Measurements from ENCODE around the gene RYR1.

The RYR1 gene

DNA sequence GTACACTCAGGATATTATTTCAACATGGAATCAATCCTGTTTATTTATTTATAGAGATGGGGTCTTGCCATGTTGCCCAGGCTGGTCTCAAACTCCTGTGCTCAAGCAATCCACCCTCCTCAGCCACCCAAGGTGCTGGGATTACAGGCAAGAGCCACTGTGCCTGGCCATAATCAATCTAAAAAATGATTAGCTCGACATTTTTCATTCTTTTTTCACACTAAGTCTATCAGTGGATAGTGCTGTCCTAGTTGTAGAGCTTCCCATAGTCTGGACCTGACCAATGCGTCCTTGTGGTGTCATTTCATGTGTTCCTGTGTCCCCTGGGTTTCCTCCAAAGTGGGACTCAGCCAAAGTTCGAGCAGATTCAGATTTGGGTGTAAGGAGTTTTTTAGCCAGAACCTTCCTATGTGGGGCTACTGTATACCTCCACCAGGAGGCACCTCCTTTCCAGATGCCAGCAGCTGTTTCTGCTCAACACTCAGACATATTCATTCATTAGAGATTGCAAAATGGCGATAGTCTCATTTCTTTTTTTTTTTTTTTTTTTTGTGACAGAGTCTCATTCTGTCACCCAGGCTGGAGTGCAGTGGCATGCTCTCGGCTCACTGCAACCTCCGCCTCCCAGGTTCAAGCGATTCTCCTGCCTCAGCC lies 123.2 kb downstream of the RYR1 start:
- H3K9me3 ChIP-seq (ENCODE audit: control insufficient read depth, insufficient read depth, low read depth, low read length): no peaks in the 10 kb centered on the region
- no peak overlapping the region for H3K4me3 ChIP-seq (ENCODE audit: low read depth, low read length)
- ChIA-PET CTCF (no interaction called here), POLR2A (interaction anchor here (0.6 to 1.7 kb wide), 2 partner anchors 40 to 71 kb away, joined by 3 to 6 read pairs; no protein-coding TSS in a partner anchor)
- TF ChIP-seq ZNF121 (tag by site-specific recombination; IDR thresholded peaks at IDR 0.05) (peak; percentile 27; the same call in 1 of the 2 replicates), ZNF221 (tag by site-specific recombination; IDR thresholded peaks at IDR 0.05; ENCODE audit: borderline replicate concordance) (0 out of 2 replicates have a peak, but pooled peaks have one; percentile 21), TRIM28 (IDR thresholded peaks at IDR 0.05; ENCODE audit: borderline replicate concordance, low read length) (no peak)
- peaks cover 9% of the 10 kb centered on the region for H3K4me1 ChIP-seq (ENCODE audit: control insufficient read depth, insufficient read depth, low read length)
- no peak overlapping the region for H3K27ac ChIP-seq (ENCODE audit: extremely low read depth, low read depth, low read length)
- no peaks in the 10 kb centered on the region; a peak in 1 of 3 replicates for H3K36me3 ChIP-seq (ENCODE audit: control insufficient read depth in 2 of 2, insufficient read depth in 1 of 2, low read length in 2 of 2)

DNA sequence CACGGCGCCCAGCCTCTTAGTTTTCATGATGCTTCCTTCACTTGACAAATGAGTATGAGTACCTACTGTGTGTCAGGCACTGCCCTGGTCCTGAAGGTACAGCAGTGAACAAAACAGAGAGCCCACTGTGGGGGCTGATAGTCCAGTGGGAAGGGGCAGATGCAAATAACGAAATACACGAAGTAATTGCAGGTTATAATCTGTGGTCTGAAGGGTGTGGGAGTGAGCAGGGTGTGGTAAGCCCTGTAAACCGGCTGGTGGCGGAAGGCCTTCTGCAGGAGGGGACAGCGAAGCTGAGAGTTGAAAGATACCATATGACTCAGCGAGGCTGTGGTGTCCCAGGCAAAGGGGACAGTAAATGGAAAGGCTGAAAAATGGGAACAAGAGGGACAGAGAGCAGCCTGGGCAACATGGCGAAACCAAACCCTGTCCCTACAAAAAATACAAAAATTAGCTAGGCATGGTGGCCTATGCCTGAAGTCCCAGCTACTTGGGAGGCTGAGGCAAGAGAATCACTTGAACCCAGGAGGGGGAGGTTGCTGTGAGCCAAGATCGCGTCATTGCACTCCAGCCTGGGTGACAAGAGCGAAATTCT lies 123.8 kb downstream of the RYR1 start:
- CTCF ChIA-PET: interaction anchor here (0.6 to 0.8 kb wide), 2 partner anchors 12 to 313 kb away, joined by 3 read pairs; no protein-coding TSS in a partner anchor
- H3K4me1 ChIP-seq (ENCODE audit: control insufficient read depth, insufficient read depth, low read length): peaks cover 9% of the 10 kb centered on the region
- H3K36me3 ChIP-seq (ENCODE audit: control insufficient read depth in 2 of 2, insufficient read depth in 1 of 2, low read length in 2 of 2): no peaks in the 10 kb centered on the region; a peak in 1 of 3 replicates
- POLR2A ChIA-PET: interaction anchor here (1.7 kb wide), 1 partner anchor 39 kb away, joined by 6 read pairs; no protein-coding TSS in a partner anchor
- H3K4me3 ChIP-seq (ENCODE audit: low read depth, low read length): no peak overlapping the region
- H3K9me3 ChIP-seq (ENCODE audit: control insufficient read depth, insufficient read depth, low read depth, low read length): no peaks in the 10 kb centered on the region
- H3K27ac ChIP-seq (ENCODE audit: extremely low read depth, low read depth, low read length): no peak overlapping the region
- TF ChIP-seq ZNF324 (tag by site-specific recombination; IDR thresholded peaks at IDR 0.05) (no peak), KLF1 (tag by site-specific recombination; IDR thresholded peaks at IDR 0.05) (peak; percentile 92), EGR2 (tag by site-specific recombination; IDR thresholded peaks at IDR 0.05; ENCODE audit: low read depth) (peak; percentile 92), SP7 (tag by site-specific recombination; IDR thresholded peaks at IDR 0.05) (peak; percentile 87), REST (tag by site-specific recombination; IDR thresholded peaks at IDR 0.05) (no peak), ZNF362 (tag by site-specific recombination; IDR thresholded peaks at IDR 0.05) (no peak), HOXC10 (CRISPR knock-in tag; IDR thresholded peaks at IDR 0.05) (no peak), ZNF510 (tag by site-specific recombination; IDR thresholded peaks at IDR 0.05; ENCODE audit: insufficient replicate concordance) (no peak), OSR2 (tag by site-specific recombination; IDR thresholded peaks at IDR 0.05) (peak; percentile 40), ZNF19 (tag by site-specific recombination; IDR thresholded peaks at IDR 0.05; ENCODE audit: low read depth) (no peak), ZNF777 (tag by site-specific recombination; IDR thresholded peaks at IDR 0.05; ENCODE audit: borderline replicate concordance) (no peak), ZNF146 (tag by site-specific recombination; IDR thresholded peaks at IDR 0.05) (no peak), ZFP37 (tag by site-specific recombination; IDR thresholded peaks at IDR 0.05) (no peak), WT1 (tag by site-specific recombination; IDR thresholded peaks at IDR 0.05) (0 out of 2 replicates have a peak, but pooled peaks have one; percentile 18), ZNF140 (tag by site-specific recombination; IDR thresholded peaks at IDR 0.05) (no peak; the same call in 1 of the 2 replicates), ZNF621 (tag by site-specific recombination; IDR thresholded peaks at IDR 0.05) (no peak), ZFHX2 (tag by site-specific recombination; conservative IDR thresholded peaks at IDR 0.05) (peak; percentile 86), SCRT2 (tag by site-specific recombination; IDR thresholded peaks at IDR 0.05) (no peak)
- TF ChIP-seq, protein P1, sequence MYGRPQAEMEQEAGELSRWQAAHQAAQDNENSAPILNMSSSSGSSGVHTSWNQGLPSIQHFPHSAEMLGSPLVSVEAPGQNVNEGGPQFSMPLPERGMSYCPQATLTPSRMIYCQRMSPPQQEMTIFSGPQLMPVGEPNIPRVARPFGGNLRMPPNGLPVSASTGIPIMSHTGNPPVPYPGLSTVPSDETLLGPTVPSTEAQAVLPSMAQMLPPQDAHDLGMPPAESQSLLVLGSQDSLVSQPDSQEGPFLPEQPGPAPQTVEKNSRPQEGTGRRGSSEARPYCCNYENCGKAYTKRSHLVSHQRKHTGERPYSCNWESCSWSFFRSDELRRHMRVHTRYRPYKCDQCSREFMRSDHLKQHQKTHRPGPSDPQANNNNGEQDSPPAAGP (tag by site-specific recombination; IDR thresholded peaks at IDR 0.05): peak; percentile 62; the same call in 1 of the 2 replicates
- TF ChIP-seq, protein P2, sequence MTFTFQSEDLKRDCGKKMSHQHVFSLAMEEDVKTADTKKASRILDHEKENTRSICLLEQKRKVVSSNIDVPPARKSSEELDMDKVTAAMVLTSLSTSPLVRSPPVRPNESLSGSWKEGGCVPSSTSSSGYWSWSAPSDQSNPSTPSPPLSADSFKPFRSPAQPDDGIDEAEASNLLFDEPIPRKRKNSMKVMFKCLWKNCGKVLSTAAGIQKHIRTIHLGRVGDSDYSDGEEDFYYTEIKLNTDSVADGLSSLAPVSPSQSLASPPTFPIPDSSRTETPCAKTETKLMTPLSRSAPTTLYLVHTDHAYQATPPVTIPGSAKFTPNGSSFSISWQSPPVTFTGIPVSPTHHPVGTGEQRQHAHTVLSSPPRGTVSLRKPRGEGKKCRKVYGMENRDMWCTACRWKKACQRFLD (tag by site-specific recombination; IDR thresholded peaks at IDR 0.05): no peak
- TF ChIP-seq, protein P3, sequence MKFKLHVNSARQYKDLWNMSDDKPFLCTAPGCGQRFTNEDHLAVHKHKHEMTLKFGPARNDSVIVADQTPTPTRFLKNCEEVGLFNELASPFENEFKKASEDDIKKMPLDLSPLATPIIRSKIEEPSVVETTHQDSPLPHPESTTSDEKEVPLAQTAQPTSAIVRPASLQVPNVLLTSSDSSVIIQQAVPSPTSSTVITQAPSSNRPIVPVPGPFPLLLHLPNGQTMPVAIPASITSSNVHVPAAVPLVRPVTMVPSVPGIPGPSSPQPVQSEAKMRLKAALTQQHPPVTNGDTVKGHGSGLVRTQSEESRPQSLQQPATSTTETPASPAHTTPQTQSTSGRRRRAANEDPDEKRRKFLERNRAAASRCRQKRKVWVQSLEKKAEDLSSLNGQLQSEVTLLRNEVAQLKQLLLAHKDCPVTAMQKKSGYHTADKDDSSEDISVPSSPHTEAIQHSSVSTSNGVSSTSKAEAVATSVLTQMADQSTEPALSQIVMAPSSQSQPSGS (tag by site-specific recombination; IDR thresholded peaks at IDR 0.05; ENCODE audit: low read depth): no peak

Measured in HEK293 (cell line).